GM19468 (cell line): ENCODE results near the gene RABGGTA.

ENCODE experiments used
- ATAC-seq: cut with Tn5 transposase; IDR thresholded peaks from one replicate; pipeline ENCODE4 v1.9.1; 2021; ENCODE audit warnings: mild to moderate bottlenecking, moderate library complexity, moderate number of reproducible peaks; ENCODE audit not compliant: unreplicated experiment; ENCODE audit errors: extremely low read depth

Gene RABGGTA

DNA sequence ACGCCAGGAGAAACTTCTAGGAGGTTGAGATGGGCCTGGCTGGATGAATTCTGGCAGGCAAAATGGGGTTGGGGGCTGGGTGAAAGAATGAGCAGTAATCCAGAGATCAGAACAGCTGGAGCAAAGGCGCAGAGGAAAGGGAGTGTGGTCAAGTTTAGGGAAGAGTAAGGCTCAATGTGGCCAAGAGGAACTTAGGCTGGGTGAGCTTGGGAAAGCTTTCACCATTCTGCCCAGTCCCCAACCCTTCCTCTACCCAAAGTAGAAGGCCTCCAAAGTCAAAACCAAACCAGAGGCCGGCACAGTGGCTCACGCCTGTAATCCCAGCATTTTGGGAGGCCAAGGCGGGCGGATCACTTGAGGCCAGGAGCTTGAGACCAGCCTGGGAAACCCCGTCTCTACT is 10.2 kb upstream of the RABGGTA start:
- no peak for ATAC-seq

DNA sequence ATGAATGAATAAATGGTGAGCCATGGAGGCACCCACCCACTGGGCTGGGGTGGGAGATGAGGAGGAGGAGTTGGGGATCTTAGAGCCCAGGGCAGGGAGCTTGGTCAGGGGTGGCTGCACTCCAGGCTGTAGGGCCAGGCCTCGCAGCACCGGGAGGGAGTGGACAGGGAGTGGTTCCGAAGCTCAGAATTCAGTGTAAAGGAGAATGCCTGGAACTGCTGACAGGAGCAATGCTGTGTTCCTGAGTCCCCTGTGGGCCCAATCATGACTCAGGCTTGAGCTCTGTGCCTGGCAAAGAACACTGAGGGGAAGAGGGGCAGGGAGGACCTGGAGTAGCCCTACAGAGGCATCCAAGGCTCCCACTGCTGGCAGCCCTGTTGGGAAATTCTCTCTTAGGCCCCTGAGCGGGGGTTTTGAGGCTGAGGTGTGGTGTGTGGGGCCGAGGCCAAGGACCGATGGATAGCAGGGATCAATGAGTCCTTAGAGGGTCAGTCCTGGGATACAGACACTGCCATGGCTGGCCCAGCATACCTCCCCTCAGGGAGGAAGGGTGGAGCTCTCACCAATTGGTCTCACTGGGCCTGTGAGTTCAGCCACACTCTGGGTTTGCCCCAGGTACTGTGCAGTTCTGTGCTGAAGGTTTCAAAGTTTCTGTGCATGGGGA is 9.5 kb upstream of the RABGGTA start:
- no peak for ATAC-seq

GRCh38 chr14:24279301-24280186 is 8.1 kb upstream of the RABGGTA start:
- ATAC-seq: peak; percentile 30

DNA sequence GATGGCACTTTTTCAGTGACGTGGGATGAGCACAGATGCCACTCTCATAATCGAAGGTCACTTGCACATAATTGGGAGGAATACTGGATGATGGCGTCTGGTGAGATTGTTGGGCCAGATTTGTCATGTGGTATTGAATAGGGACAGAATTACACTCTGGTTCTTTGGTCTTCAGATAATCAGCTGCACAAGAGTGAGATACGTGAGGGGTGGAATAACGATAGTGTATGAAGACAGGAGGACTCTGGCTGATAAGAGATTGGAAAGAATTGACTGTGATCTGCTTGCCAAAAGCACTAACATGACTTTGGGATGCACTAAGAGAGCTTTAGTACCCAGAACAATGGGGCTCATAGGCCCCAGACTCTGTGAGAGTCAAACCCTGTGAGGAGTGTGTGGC is 7.0 kb upstream of the RABGGTA start:
- no peak for ATAC-seq

- ATAC-seq: no peak
These were observed 6.4 kb upstream of the RABGGTA start for GRCh38 chr14:24277606-24278321.

GRCh38 chr14:24277071-24277470 is 5.7 kb upstream of the RABGGTA start:
- no peak for ATAC-seq

GRCh38 chr14:24274101-24274543 is 2.7 kb upstream of the RABGGTA start:
- no peak for ATAC-seq

DNA sequence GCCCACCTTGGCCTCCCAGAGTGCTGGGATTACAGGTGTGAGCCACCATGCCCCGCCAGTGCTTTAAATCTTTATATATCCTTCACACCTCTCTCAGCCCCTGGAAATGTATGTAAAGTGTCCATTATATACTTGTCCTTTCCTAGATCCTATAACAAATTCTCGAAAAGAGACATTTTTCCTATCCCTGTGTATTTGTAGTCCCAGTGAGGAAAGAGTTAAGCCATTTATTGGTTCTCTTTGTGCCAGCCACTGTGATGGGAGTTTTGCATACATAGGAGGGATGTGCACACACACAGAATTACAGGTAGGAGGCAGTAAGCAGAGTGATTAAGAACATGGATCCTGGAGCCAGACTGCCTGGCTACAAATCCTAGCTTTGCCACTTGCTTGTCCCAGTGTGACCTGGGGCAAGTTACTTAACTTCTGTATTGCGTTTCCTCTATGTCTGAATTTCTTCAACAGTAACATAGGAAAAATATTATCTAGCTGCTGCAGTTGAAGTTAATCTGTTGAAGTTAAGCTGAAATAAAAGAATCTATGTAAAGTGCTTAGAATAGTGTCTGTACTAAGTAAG is 2.1 kb upstream of the RABGGTA start:
- ATAC-seq: no peak

DNA sequence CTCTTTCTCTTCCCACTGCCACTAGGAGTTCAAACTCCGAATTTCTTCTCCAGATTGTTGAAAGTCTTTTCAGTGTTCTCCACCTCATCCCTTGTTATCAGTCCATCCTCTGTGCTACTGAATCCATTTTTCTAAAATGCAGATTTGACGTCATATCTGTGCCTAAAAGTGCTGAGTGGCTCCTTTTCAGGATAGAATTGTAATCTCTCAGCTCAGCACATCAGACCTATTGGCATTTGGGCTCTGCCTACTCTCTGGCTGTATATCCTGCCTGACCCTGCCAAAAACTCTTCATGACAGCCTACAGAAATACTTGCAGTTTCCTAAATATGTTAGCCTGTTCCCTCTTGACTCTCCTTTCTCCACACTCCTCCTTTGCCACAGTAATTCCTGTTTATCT is 1.1 kb upstream of the RABGGTA start:
- ATAC-seq: no peak

- ATAC-seq: no peak
These were observed 452 bp upstream of the RABGGTA start for GRCh38 chr14:24271834-24272263.

DNA sequence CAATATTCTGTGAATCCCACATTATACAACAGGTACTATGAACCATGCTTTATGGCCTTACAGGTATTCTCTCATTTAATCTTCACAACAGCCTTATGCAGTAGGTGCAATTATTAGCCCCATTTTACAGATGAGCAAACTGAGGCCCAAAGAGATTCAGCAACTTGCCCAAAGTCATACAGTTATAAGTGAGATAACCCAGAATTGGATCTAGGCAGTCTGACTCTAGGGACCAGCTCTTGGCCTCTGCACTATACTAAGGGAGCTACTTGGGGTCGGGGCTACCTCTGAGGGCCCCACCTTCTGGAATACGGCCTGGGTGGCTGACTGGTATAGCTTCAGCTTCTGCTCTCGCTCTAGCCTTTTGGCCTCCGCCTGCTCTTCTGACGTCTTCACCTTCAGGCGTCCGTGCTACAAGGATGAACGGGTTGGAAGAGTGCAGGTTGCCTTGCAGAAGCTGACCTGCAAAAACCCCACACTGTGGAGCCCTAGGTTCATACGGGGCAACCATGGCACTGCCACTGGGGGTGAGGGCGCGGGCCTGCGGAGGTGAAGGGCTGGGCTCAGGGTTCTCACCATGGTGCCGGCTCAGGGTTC is 762 bp downstream of the RABGGTA start:
- ATAC-seq: no peak

GRCh38 chr14:24269910-24270536 is 1.4 kb downstream of the RABGGTA start:
- no peak for ATAC-seq

- no peak for ATAC-seq
These were observed 2.0 kb downstream of the RABGGTA start for GRCh38 chr14:24269368-24269767.

DNA sequence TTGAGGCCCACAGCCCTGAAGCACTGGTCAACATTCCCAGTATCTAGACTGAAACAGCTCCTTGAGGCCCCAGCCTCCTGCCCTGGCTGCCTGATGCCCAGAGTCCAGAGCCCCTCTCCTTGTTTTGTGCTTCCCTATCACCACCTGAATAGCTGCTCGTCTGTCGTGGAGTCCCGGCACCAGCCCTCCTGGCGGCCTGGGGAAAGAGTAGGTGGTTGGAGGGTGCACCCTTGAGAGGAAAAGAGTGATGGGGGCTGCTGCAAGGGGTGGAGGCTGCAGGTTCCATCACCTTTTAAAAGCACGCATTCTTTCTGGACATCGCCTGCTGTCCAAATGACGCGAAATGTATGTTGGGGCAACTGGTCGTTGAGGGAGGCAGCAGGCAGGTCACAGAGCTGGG is 3.2 kb downstream of the RABGGTA start:
- ATAC-seq: no peak

DNA sequence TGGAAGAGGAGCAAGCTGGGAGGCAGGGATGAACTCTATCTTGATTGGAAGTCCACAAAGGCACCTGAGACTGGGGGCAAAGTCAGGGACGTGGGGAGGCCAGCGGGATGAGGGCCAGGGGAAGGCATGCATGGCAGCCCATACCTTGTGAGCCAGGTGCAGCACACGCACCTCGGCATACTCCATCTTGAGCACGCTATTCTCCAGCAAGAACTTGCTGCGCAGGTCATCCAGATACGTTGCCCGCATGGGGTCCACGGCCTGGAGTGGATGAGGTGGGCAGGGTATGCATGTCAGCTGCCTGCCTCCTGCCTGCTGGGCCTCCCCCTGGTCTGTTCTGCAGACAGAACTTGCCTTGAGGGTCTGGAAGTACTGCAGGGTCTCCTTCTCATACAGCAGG is 3.9 kb downstream of the RABGGTA start:
- no peak for ATAC-seq

DNA sequence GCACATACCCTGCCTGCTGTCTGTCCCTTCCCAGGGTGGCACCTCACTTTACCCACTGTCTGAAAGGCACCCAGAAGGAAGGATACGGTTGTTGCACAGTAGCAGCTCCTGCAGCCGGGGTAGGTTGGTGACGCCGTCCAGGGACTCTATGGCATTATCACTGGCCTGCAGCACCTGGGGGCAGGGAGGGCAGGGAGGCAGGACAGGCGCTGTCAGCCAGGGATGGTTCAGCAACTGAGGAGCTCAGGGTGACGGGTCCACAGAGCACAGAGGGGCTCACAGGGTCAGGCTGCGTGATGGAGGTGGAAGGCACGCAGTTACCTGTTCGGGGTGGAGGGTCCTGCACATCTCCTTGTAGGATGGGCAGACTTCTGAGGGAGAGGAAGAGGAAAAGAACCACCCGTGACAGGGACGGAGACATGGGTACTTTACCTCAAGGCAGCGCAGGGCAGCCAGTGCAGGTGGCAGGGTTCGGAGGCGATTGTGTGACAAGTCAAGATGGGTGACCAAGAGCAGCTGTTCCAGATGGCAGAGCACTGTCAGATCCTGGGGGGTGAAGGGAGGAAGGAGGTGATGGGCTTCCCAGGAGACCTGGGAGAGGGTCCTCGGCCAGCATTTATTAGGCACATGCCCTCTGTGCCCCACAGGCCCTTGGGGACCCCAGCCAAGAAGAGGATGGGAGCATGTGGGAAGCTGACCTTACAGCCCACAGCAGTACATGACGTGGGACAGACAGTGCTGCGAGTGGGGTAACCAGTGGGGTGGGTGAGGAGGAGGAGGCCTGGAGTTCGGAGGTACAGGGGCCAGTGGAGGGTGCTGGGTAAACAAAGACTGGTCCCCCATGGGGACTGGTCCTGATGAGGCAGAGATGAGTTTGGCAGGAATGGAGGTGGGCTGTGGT is 4.8 kb downstream of the RABGGTA start:
- no peak for ATAC-seq

GRCh38 chr14:24264298-24264697 is 7.1 kb downstream of the RABGGTA start:
- no peak for ATAC-seq

- ATAC-seq: no peak
These were observed 7.5 kb downstream of the RABGGTA start for GRCh38 chr14:24263848-24264247.
